ENCODE results near the gene PLCG2. TPM values are rescaled to one million over a fixed set of nuclear protein-coding genes. Genes with fewer than 3 reads are reported as not detected.
"Not testable (repeated sequence)": the region's sequence is repeated elsewhere in the genome, so short reads cannot be mapped to it uniquely, and the experiment has no call there.

The PLCG2 gene
- 8.6 TPM for total RNA-seq

GRCh38 chr16:81778861-81779535, at the start of gene PLCG2:
Gene PLCG2, plus strand, starts transcription at chr16:81779291. Its CDS starts 6,699 bp downstream, at chr16:81785990.
- ATAC-seq: peak; percentile 97

- peak; percentile 2 for ATAC-seq
Observed at GRCh38 chr16:81729451-81729850, 49.6 kb upstream of the PLCG2 start.

GRCh38 chr16:81730090-81731051, 48.7 kb upstream of the PLCG2 start:
- ATAC-seq: peak; percentile 92

GRCh38 chr16:81731649-81732048, 47.4 kb upstream of the PLCG2 start:
- no peak for ATAC-seq

- no peak for ATAC-seq
Observed at GRCh38 chr16:81732699-81733098, 46.4 kb upstream of the PLCG2 start.

GRCh38 chr16:81733295-81733694, 45.8 kb upstream of the PLCG2 start:
- no peak for ATAC-seq

GRCh38 chr16:81734632-81735434, 44.3 kb upstream of the PLCG2 start:
- ATAC-seq: no peak

GRCh38 chr16:81737885-81738536, 41.1 kb upstream of the PLCG2 start:
- peak; percentile 96 for ATAC-seq

GRCh38 chr16:81738783-81739496, 40.2 kb upstream of the PLCG2 start:
- ATAC-seq: peak; percentile 37

- no peak for ATAC-seq
Observed at GRCh38 chr16:81739503-81739902, 39.6 kb upstream of the PLCG2 start.

- ATAC-seq: peak; percentile 10
Observed at GRCh38 chr16:81740169-81740568, 38.9 kb upstream of the PLCG2 start.

GRCh38 chr16:81741430-81741770, 37.7 kb upstream of the PLCG2 start:
- not testable (repeated sequence) for ATAC-seq

- ATAC-seq: no peak
Observed at GRCh38 chr16:81744385-81744784, 34.7 kb upstream of the PLCG2 start.

- ATAC-seq: no peak
Observed at GRCh38 chr16:81744911-81745310, 34.2 kb upstream of the PLCG2 start.

GRCh38 chr16:81745704-81746558, 33.2 kb upstream of the PLCG2 start:
- peak; percentile 73 for ATAC-seq

GRCh38 chr16:81746566-81746965, 32.5 kb upstream of the PLCG2 start:
- no peak for ATAC-seq

- no peak for ATAC-seq
Observed at GRCh38 chr16:81748476-81749198, 30.5 kb upstream of the PLCG2 start.

- peak; percentile 48 for ATAC-seq
Observed at GRCh38 chr16:81752225-81752875, 26.7 kb upstream of the PLCG2 start.

- no peak for ATAC-seq
Observed at GRCh38 chr16:81752876-81753227, 26.2 kb upstream of the PLCG2 start.

- no peak for ATAC-seq
Observed at GRCh38 chr16:81754858-81755257, 24.2 kb upstream of the PLCG2 start.

Data from esophagus mucosa (tissue), 1 donor.